Measurements from ENCODE around the gene RAB11A. TPM values are rescaled to one million over a fixed set of nuclear protein-coding genes. Genes with fewer than 3 reads are reported as not detected.

Gene RAB11A
- total RNA-seq, 1 donor from 2014 or later, result 167 TPM

DNA sequence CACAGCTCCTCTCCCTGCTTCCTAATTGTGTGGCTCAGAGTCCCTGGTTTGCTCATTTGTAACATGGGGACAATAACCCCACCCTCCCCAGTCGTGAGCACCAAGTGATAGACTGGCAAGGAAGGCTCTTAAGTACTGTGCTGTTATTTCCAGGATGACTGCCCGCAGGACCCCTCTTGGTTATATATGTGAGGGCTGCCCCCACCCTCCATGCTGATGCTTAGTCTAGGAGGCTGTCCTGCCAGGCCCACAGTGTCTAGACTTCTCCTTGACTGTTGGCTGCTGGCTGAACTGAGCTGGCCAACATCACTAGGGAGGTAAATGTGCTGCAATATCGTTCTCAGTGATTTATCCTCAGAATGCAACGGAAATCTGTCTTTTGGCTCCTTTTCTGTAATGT, 45.1 kb downstream of the RAB11A start:
- no peak for FAIRE-seq
- H3K27me3 ChIP-seq (ENCODE audit: control insufficient read depth, insufficient read depth, low read length), result no peaks in the 10 kb centered on the region
- no peak overlapping the region for H3K4me3 ChIP-seq (ENCODE audit: low read depth, low read length)
- no peak for DNase-seq (ENCODE audit: low read depth)
- peaks cover 5% of the 10 kb centered on the region for H3K36me3 ChIP-seq (ENCODE audit: control insufficient read depth, insufficient read depth, low read length)
- TF ChIP-seq, protein P1, sequence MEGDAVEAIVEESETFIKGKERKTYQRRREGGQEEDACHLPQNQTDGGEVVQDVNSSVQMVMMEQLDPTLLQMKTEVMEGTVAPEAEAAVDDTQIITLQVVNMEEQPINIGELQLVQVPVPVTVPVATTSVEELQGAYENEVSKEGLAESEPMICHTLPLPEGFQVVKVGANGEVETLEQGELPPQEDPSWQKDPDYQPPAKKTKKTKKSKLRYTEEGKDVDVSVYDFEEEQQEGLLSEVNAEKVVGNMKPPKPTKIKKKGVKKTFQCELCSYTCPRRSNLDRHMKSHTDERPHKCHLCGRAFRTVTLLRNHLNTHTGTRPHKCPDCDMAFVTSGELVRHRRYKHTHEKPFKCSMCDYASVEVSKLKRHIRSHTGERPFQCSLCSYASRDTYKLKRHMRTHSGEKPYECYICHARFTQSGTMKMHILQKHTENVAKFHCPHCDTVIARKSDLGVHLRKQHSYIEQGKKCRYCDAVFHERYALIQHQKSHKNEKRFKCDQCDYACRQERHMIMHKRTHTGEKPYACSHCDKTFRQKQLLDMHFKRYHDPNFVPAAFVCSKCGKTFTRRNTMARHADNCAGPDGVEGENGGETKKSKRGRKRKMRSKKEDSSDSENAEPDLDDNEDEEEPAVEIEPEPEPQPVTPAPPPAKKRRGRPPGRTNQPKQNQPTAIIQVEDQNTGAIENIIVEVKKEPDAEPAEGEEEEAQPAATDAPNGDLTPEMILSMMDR (IDR thresholded peaks at IDR 0.05; ENCODE audit: insufficient read depth, low read length, severe bottlenecking), result no peak

DNA sequence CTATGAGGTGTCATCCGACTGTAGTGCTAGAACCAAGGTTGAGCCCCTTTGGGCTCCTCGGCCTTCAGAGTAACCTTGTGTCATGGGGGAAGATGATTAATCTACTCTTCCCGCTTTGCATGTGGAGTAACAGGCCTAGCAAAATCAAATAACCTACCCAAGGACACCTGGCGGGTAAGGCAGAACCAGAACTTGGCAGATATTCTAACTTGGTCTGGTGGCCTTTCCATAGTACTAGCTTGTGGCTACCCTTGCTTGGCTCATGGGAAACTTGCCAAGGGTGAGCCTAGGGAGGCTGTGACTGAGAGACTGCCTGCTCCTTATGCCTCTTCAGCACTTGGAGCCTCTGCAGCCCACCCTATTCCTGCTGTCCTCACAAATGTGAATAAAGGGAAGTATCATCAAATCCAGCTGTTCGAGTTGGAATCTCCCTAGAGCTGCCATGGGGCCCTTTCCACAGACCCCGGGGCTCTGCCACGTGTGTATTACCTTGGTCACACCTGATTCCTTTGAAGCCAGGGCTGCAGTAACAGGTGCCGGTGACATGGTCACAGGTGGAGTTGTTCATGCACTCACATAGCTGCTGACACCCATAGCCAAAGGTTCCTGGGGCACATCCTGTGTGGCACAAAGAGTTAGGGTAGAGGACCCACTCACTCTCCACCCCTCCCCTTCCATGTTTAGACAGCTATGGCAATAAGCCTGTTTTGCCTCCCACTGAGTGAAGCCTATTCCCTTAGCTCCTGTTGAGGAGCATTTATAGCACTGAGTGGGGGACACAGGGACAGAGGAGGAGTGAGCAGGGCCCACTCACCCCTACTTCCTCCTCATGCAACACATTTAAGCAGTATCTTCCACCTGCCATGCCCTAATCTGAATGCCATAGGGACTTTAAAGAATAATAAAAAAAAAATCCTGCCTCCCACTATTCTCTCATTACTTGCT, 46.0 kb downstream of the RAB11A start:
- FAIRE-seq, result no peak
- no peaks in the 10 kb centered on the region for H3K27me3 ChIP-seq (ENCODE audit: control insufficient read depth, insufficient read depth, low read length)

DNA sequence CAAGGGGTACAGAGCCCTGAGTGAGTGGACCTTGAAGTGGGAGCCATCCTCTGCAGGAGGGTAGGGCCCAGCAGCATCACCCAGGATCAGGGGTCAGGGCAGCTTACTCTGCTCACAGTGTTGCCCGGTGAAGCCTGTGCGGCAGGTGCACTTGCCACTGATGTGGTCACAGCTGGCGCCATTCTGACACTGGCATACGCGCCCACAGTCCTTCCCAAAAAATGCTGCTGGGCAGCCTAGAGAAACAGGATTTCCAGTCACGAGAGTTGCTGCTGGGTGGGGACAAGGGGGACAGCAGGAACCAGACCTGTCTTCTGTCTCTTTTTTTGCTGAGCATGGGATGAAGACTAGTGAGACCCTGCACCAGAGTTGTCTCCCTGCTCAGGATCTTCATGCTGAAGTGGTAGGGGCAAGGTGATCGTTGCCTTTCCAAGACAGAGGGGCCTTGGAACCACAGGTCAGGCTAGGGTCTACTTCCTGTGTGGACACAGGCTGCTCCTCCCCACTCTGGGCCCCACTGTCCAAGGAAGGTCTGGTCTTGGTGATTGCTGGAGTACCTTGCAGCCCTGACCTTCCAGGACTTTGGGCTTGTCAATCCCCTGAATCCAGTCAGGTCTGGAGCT, 46.9 kb downstream of the RAB11A start:
- no peak for FAIRE-seq
- TF ChIP-seq, protein P1 (IDR thresholded peaks at IDR 0.05; ENCODE audit: insufficient read depth, low read length, severe bottlenecking), result no peak
- no peak for DNase-seq (ENCODE audit: low read depth)
- H3K27me3 ChIP-seq (ENCODE audit: control insufficient read depth, insufficient read depth, low read length), result no peaks in the 10 kb centered on the region
- H3K36me3 ChIP-seq (ENCODE audit: control insufficient read depth, insufficient read depth, low read length), result no peaks in the 10 kb centered on the region
- H3K4me3 ChIP-seq (ENCODE audit: low read depth, low read length), result no peak overlapping the region

More for the DNA sequence above, 46.0 kb downstream of the RAB11A start:
- TF ChIP-seq, protein P1 (IDR thresholded peaks at IDR 0.05; ENCODE audit: insufficient read depth, low read length, severe bottlenecking), result no peak
- Histone ChIP-seq H3K4me3 (ENCODE audit: low read depth, low read length) (no peak overlapping the region), H3K36me3 (ENCODE audit: control insufficient read depth, insufficient read depth, low read length) (peaks cover under 1% of the 10 kb centered on the region)
- no peak for DNase-seq (ENCODE audit: low read depth)

DNA sequence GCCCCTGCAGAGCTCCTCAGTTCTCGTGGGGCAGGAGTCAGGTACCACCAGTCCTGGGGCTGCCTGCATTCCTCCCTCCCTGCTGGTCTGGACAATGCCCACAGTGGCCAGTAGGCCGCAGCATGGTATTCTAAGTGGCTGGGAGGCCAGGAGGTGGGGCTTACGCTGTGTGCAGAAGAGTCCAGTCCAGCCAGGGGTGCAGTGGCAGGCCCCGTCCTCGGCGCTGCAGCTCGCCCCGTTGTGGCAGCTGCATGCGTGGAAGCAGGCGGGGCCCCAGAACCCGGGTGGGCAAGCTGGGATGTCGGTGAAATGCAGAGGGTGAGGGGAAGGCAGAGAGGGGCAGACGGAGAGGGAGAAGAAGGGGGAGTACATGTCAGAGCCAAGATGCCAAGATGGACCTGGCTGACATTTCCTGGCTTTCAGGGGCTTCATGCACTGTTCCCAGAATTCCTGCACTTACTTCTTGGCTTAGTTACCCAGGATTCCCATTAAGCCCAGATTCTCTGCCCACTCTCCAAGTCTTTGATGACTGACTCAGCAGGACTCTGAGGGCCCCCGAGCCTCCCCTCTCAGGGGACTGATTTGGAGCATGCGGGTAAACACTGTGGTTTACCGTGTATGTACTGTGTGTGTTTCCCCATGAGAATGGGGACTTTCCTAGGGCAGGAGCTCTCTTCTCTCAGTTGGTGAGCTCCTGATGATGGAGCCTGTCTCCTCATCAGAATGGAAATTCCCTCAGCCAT, 47.5 kb downstream of the RAB11A start:
- H3K36me3 ChIP-seq (ENCODE audit: control insufficient read depth, insufficient read depth, low read length), result no peaks in the 10 kb centered on the region
- no peaks in the 10 kb centered on the region for H3K27me3 ChIP-seq (ENCODE audit: control insufficient read depth, insufficient read depth, low read length)
- H3K4me3 ChIP-seq (ENCODE audit: low read depth, low read length), result no peak overlapping the region
- DNase-seq (ENCODE audit: low read depth) (peak; percentile 28), FAIRE-seq (no peak)
- TF ChIP-seq, protein P1 (IDR thresholded peaks at IDR 0.05; ENCODE audit: insufficient read depth, low read length, severe bottlenecking), result peak; percentile 65

DNA sequence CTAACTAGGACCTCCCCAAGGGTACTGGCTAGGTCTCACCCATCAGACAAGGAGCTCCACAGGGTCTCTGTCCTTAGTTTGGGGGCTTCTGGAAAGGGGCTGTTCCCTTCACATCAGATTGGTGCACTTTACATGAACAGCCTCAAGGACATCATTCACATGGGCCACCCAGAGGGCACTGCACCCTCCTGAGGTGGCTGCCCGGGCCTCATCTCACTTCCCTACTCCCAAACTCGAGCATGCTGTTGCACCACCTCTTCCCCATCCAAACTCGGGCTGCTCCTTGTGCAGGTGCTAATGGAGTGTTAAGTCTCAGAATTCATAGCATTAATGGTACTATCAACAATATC, 48.1 kb downstream of the RAB11A start:
- Histone ChIP-seq H3K27me3 (ENCODE audit: control insufficient read depth, insufficient read depth, low read length) (no peaks in the 10 kb centered on the region), H3K4me3 (ENCODE audit: low read depth, low read length) (no peak overlapping the region), H3K36me3 (ENCODE audit: control insufficient read depth, insufficient read depth, low read length) (no peaks in the 10 kb centered on the region)
- TF ChIP-seq, protein P1 (IDR thresholded peaks at IDR 0.05; ENCODE audit: insufficient read depth, low read length, severe bottlenecking), result no peak
- FAIRE-seq (no peak), DNase-seq (ENCODE audit: low read depth) (no peak)
